Pons (tissue), 1 donor: ENCODE measurements around the gene TRPM1.
A peak's percentile ranks its signal among the peaks of the same experiment; 100 is the strongest.
"Not testable (repeated sequence)": the region's sequence is repeated elsewhere in the genome, so short reads cannot be mapped to it uniquely, and the experiment has no call there.

ENCODE experiments used
- DNase-seq: peaks from one replicate; pipeline ENCODE4 v3.0.0-alpha.2; 2016; ENCODE audit warnings: low spot score

Gene TRPM1

DNA sequence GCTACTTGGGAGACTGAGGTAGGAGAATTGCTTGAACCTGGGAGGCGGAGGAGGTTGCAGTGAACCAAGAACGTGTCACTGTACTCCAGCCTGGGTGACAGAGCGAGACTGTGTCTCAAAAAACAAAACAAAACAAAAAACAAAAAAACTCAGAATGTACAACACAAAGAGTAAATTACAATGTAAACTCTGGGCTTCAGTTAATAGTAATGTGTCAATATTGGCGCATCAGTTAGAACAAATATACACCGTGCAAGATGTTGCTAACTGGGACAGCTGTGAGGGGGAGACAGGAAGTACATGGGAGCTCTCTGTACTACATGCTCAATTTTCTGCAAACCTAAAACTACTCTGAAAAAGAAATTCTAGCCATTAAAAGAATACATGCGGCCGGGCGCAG is 23.5 kb upstream of the TRPM1 start:
- DNase-seq: no peak

GRCh38 chr15:31116423-31117030 is 15.0 kb upstream of the TRPM1 start:
- DNase-seq: no peak

- DNase-seq: no peak
These were observed 9.6 kb upstream of the TRPM1 start for GRCh38 chr15:31111091-31111647.

- DNase-seq: no peak
These were observed 7.3 kb upstream of the TRPM1 start for GRCh38 chr15:31108836-31109235.

DNA sequence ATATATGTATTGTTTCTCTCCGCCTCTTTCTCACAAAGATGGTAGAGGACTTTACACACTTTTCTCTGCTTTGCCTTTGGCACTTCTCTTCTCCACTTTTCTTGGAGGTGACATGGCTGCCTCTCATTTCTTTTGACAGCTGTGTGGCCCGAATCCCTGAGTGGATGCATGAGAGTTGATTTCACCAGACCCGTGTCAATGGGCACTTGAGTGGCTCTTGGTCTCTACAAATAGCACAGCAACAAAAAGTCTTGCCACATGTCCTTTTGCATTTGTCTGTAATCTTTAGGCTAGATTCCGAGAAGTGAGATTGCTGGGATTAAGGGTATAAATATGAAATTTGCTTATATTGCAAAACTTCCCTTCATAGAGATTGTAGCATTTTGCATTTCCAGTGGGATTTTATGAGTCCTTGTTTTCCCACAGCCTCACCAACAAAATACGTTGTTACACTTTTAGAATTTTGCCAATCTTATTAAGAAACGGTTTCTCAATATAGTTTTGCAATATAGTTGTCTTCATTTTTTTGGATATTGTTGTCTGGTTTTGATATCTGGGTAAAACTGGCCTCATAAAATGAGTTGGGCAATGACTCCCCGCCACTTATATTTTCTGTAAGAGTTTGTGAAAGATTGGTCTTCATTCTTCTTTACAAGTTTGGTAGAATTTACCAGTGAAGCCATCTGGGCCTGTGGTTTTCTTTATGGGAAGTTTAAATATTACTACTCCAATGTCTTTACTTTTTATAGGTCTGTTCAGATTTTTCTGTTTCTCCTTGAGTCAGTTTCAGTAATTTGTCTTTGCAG is 5.2 kb upstream of the TRPM1 start:
- DNase-seq: no peak

DNA sequence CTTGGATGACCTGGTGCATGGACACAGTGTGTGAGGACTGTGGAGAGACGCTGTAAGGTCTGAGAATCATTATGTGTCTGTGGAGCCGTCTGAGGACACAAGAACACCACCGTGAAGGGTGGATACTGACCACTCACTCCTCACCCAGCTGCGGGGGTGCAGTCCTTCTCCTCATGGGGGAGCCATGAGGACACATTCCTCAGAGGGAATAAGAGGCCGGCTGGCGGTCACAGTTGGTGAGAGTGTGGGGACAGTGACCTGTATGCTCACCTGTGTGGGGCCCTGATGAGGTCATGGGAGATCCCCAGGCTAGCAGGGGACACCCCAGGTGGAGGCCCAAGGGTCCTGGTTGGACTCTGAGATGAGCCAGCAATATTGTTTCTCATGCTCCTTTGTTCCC is 2.5 kb upstream of the TRPM1 start:
- no peak for DNase-seq

- DNase-seq: no peak
These were observed 1.1 kb upstream of the TRPM1 start for GRCh38 chr15:31102374-31103342.

DNA sequence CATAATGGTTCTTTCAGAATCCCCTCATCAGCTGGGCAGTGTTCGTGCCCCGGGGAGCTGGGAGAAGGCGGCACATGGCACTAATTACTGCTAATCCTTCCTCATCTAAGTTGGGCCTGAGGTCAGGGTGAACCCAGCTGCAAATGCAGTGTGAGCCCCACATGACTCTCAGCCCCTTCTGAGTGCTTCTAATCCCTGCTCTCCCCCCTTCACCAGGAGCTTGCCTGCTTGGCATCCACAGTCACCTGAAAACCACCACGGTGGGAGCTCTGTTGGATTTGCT is 455 bp upstream of the TRPM1 start:
- DNase-seq: peak; percentile 56

GRCh38 chr15:31100738-31101137 is 787 bp downstream of the TRPM1 start:
- DNase-seq: peak; percentile 19

DNA sequence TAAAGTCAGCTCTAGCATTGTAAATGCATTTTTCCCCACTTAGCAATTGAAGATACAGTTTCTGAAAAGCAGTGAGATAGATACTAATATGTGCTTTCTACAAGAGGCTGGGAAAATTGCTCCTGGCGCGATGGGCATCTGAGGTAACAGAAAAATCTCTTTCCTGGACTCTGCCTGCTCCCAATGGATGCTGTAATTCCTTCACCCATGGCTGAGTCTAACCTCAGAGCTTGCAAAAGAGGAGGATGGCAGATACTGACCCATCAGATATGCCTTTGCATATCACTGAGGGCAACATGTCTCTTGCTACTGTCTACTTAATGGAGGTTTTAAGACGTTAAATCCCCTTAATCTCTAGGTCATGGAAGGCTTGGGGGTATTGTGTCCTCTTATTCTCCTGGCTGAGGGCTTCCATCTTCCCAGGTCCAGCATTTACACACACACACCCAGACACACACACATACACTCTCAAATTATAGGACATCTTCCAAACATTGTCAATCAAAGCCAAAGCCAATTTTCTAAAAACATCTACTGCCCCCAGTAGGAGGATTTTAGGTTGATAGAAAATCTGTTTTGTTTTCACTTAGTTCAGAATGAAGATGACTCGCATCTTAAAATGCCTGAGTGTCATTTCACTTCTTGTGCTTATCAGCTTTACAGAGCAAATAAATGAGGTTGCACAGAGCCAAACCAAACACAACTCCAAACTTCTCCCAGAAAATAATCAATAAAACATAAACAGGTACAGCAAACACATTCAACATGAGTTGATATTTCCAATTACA is 2.4 kb downstream of the TRPM1 start:
- DNase-seq: peak; percentile 49

- DNase-seq: no peak
These were observed 3.0 kb downstream of the TRPM1 start for GRCh38 chr15:31098491-31098917.

DNA sequence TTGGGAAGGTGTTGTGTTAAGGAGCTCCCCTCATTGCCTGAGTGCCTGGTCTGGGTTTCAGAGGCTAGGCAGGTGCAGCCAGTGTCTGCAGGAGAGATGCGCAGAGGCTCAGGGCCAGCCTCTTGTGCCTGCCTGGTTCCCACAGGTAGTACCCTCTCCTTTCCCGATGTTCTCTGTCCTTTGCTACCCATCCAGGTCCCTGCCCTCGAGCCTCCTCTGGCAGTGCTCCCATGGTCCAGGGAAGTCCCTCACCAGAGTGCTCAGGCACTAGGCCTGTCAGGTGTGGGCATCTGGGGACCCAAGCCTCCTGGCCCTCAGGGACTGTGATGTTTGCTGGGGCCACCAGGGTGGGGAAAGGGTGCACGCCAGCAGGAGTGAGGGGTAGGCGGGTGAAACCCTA is 5.0 kb downstream of the TRPM1 start:
- no peak for DNase-seq

DNA sequence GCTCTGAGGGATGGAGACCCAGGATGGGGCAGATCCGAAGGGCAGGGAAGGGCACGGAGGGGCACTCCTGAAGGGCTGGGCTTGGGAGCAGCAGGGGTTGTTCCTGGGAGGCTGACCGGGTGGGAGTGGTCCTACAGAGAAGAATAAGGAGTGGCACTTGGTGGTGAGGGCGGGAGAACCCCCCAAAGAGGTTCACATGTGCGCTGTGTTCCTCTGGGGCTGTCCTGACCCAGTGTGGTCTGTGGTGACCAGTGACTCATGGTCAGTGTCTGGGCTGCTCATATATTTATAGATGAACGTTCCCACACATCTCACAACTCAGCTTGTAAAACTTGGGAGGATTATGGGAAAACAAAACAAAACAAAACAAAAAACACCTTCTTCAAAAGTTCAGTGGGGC is 10.0 kb downstream of the TRPM1 start:
- no peak for DNase-seq

DNA sequence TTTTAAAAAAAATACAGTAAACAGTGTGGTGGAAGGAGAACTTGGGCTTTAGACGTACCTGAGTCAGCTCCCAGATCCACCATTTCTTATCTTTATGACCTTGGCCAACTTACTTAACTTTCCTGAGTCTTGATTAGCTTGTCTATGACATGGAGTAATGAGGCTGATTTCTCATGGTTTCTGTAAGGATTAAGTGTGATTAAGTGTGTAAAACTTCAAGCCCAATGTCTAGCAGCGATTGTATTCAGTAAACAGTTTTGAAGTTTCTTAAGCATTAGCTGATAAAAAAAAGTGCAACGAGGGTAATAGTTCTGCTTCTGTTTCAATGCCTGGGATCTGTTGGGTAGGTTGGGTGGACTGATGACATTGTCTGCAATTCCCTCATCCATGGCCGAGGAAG is 10.8 kb downstream of the TRPM1 start:
- DNase-seq: no peak

DNA sequence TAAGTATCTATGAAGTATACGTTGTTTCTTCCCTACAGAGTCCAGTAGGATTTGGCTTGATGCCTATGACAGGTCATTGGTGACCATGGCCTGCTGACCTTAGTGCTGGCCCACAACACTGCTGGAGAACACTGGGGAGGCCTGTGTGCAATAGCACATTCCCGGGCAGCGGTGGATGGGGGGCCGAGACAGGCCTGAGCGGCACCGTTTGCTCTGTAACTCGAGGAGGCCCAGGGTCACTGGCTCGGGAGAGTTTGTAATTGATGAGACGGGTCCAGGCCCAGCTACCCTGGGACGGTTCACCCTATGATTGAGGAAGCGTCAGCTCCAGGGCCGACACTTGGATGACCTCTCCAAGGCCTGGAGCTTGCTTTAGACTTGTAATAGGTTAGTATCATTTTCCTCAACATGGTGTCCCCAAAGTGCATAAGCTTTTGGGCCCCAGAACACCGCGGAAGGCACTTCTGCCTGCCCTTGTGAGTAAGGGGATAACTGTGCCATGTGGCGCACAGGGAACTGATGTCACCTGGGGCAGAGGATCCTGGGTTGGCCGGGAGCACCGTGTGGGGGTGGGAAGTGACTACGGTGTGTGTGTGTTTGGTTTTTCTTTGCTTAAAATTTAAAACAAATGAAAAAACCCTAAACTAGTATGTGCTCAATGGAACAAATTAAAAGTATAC is 12.0 kb downstream of the TRPM1 start:
- no peak for DNase-seq

GRCh38 chr15:31088672-31089367 is 12.7 kb downstream of the TRPM1 start:
- no peak for DNase-seq

- not testable (repeated sequence) for DNase-seq
These were observed 13.5 kb downstream of the TRPM1 start for GRCh38 chr15:31088041-31088440.

DNA sequence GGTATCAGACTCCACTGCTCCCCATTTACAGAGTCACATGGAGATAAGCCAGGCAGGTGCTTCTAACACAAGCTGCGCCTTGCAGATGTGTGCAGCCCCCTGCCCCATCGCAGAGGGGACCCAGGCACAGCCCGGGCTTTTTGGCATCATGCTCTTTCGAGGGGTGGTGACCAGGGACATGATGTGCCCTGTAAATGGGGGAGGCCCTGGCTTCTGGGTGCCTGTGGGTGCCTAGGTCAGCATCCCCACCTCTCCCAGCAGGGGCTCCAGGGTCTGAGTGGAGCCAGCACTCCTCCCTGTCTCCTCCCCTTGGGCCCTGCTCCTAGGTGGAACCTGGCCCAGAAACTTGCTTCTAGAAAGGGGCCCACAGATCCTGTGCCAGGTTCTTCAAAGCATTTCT is 15.2 kb downstream of the TRPM1 start:
- no peak for DNase-seq

DNA sequence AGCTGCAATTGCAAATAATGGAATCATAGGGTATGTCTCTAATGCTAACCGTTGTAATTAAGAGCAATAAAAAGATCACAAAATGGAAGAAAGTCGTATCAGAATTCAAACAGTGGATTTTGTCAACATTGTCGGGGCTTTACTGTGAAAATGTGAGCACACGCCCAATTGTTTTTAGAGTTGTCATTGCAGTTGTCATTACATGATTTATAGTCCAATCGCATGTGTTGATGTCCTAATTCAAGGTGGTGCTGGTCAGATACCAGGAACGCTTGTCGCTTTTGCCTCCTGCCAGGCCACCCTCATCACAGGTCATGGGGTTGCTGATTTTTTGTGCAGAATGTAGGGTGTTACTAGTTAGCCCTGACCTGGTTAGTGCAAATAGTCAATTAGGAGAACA is 16.2 kb downstream of the TRPM1 start:
- no peak for DNase-seq

DNA sequence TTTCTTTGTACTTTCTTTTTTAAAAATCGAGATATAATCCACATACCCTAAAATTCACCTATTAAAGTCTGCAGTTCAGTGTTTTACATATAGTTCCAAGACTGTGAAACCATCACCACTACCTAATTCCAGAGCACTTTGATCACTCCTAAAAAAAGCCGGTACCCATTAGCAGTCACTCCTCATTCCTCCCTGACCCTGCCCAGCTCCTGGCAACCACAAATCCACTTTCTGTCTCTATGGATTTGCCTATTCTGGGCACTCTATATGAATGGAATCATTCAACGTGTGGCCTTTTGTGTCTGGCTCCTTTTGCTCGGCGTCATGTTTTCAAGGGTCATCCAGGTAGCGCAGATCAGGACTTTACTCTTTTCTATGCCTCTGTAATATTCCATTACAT is 17.3 kb downstream of the TRPM1 start:
- DNase-seq: no peak

GRCh38 chr15:31083370-31083780 is 18.1 kb downstream of the TRPM1 start:
- no peak for DNase-seq
